MCF 10A (cell line): ENCODE measurements around the gene STK32B. TPM values are rescaled to one million over a fixed set of nuclear protein-coding genes. Genes with fewer than 3 reads are reported as not detected.

ENCODE experiments used
- BruUV-seq: library from RNA; stranded (reverse); fragments of 400-500 nt; replicated peaks from 2 replicates; lab custom pipeline; 2021; lab: Mats Ljungman, UMichigan
- CTCF ChIA-PET: fragments of 300-600 bp; sonication (Branson Sonifier 250); formaldehyde crosslinking; extraction: SDS; loops from one replicate; lab custom pipeline; 2021; ENCODE audit warnings: antibody characterized with exemption, inconsistent platforms; lab: Yijun Ruan, JAX
- POLR2A ChIA-PET: fragments of 300-600, 350-650 bp; sonication (Branson Sonifier 250); formaldehyde crosslinking; extraction: SDS; loops from one replicate; lab custom pipeline; 2020; ENCODE audit warnings: antibody characterized with exemption, inconsistent platforms; lab: Yijun Ruan, JAX
- DNase-seq: peaks from one replicate; pipeline ENCODE4 v3.0.0-alpha.2; 2018; ENCODE audit not compliant: unreplicated experiment
- H3K27ac Mint-ChIP-seq: one replicate; pipeline ENCODE4 v1.8.0; 2022; ENCODE audit warnings: mild to moderate bottlenecking, low read depth, mixed read lengths; ENCODE audit not compliant: unreplicated experiment
- H3K27me3 Mint-ChIP-seq: one replicate; pipeline ENCODE4 v1.8.0; 2022; ENCODE audit warnings: mixed read lengths; ENCODE audit not compliant: insufficient read depth, unreplicated experiment
- H3K36me3 Mint-ChIP-seq: one replicate; pipeline ENCODE4 v1.8.0; 2022; ENCODE audit warnings: mild to moderate bottlenecking, moderate library complexity, mixed read lengths; ENCODE audit not compliant: insufficient read depth, unreplicated experiment
- H3K4me1 Mint-ChIP-seq: one replicate; pipeline ENCODE4 v1.8.0; 2022; ENCODE audit warnings: mixed read lengths; ENCODE audit not compliant: insufficient read depth, unreplicated experiment
- H3K4me3 Mint-ChIP-seq: one replicate; pipeline ENCODE4 v1.8.0; 2022; ENCODE audit warnings: mild to moderate bottlenecking, moderate library complexity, mixed read lengths; ENCODE audit not compliant: unreplicated experiment
- H3K9me3 Mint-ChIP-seq: one replicate; pipeline ENCODE4 v1.8.0; 2022; ENCODE audit warnings: mixed read lengths; ENCODE audit not compliant: unreplicated experiment
- intact Hi-C: fragments of 100-400 bp; cut with micrococcal nuclease; formaldehyde crosslinking; loops from 2 replicates; pipeline ENCODE4 v1.14.1; 2022
- total RNA-seq: library from RNA; stranded (reverse); gene quantifications from 2 replicates; pipeline ENCODE4 v1.2.3, GENCODE V29; 2022
- TF ChIP-seq, protein P1 (sequence below): fragments of 200-600 bp; IDR thresholded peaks from one replicate; pipeline ENCODE4 v1.8.0; 2022; ENCODE audit warnings: antibody characterized with exemption, mild to moderate bottlenecking; ENCODE audit not compliant: unreplicated experiment

Gene STK32B
- total RNA-seq, 1 experiment from 2014 or later, result not detected

DNA sequence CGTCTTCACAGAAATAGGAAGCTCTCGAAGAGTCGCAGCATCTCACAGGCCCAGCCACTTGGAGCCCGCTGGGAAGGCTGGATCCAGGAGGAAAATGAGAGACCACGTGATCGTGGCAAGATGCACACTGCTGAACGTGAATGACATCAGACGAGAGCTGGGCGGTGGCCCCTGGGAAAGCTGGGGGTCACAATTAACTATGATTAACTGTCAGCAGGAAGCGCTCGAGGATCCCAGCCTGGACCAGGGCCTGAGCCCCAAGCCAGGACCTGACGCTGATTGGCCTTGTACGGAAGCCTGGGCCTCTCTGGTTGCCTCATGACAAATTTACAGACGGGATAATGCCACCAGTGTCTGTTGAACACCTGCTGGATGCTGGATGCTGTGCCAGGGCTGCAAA lies 335.6 kb downstream of the STK32B start:
- peaks cover 13% of the 10 kb centered on the region for H3K9me3 Mint-ChIP-seq
- no peak overlapping the region for H3K4me3 Mint-ChIP-seq
- H3K4me1 Mint-ChIP-seq, result no peaks in the 10 kb centered on the region
- BruUV-seq, result no TSS peak
- POLR2A ChIA-PET, result no interaction called here
- intact Hi-C loops, result no loop called here
- TF ChIP-seq, protein P1, sequence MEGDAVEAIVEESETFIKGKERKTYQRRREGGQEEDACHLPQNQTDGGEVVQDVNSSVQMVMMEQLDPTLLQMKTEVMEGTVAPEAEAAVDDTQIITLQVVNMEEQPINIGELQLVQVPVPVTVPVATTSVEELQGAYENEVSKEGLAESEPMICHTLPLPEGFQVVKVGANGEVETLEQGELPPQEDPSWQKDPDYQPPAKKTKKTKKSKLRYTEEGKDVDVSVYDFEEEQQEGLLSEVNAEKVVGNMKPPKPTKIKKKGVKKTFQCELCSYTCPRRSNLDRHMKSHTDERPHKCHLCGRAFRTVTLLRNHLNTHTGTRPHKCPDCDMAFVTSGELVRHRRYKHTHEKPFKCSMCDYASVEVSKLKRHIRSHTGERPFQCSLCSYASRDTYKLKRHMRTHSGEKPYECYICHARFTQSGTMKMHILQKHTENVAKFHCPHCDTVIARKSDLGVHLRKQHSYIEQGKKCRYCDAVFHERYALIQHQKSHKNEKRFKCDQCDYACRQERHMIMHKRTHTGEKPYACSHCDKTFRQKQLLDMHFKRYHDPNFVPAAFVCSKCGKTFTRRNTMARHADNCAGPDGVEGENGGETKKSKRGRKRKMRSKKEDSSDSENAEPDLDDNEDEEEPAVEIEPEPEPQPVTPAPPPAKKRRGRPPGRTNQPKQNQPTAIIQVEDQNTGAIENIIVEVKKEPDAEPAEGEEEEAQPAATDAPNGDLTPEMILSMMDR, result no peak
- H3K27me3 Mint-ChIP-seq, result no peaks in the 10 kb centered on the region
- no peak for DNase-seq
- CTCF ChIA-PET, result interaction anchor here (0.6 to 1.6 kb wide), 2 partner anchors 13 to 250 kb away, joined by 3 to 6 read pairs; no protein-coding TSS in a partner anchor
- H3K36me3 Mint-ChIP-seq, result no peaks in the 10 kb centered on the region
- no peak overlapping the region for H3K27ac Mint-ChIP-seq

GRCh38 chr4:5387457-5387856 lies 336.2 kb downstream of the STK32B start:
- CTCF ChIA-PET, result interaction anchor here (0.6 kb wide), 2 partner anchors 250 to 335 kb away, joined by 3 to 6 read pairs; no protein-coding TSS in a partner anchor
- POLR2A ChIA-PET, result no interaction called here
- no TSS peak for BruUV-seq
- Mint-ChIP-seq H3K4me3 (no peak overlapping the region), H3K9me3 (peaks cover 13% of the 10 kb centered on the region), H3K36me3 (no peaks in the 10 kb centered on the region), H3K27me3 (no peaks in the 10 kb centered on the region), H3K4me1 (no peaks in the 10 kb centered on the region), H3K27ac (no peak overlapping the region)
- intact Hi-C loops, result no loop called here
- DNase-seq, result no peak
- TF ChIP-seq, protein P1, result no peak

DNA sequence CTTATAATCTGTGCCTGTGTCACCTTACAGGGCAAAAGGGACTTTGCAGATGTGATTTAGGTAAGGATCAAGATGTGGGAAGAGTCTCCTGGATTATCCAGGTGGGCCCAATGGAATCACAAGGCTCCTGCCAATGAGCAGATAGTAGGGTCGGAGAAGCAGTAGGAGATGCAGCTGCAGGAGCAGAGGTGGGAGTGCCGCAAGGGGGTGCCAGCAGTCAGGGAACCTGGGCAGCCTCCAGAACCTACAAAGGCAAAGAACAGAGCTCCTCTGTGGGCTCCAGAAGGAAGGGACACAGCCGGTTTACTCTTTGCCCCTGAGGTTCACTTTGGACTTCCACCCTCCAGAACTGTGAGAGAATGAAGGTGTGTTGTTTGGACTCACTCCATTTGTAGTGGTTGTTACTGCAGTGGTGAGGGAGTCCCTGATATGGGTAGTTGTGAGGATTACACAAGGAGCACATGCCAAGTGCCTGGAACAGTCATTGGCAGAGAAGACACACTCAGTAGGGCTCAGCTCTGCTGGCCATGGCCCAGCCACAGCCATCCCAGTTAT lies 338.6 kb downstream of the STK32B start:
- BruUV-seq, result no TSS peak
- DNase-seq, result no peak
- ChIA-PET POLR2A (no interaction called here), CTCF (interaction anchor here (0.6 to 1.4 kb wide), 2 partner anchors 69 to 1274 kb away, joined by 3 read pairs; no protein-coding TSS in a partner anchor)
- peaks cover 20% of the 10 kb centered on the region for H3K9me3 Mint-ChIP-seq
- H3K4me3 Mint-ChIP-seq, result no peak overlapping the region
- no peaks in the 10 kb centered on the region for H3K4me1 Mint-ChIP-seq
- TF ChIP-seq, protein P1, result no peak
- no peaks in the 10 kb centered on the region for H3K36me3 Mint-ChIP-seq
- no peak overlapping the region for H3K27ac Mint-ChIP-seq
- no peaks in the 10 kb centered on the region for H3K27me3 Mint-ChIP-seq
- intact Hi-C loops, result loop anchor here (10.0 kb wide), 1 partner anchor 335 kb away; the partner anchor contains the start of gene STK32B

GRCh38 chr4:5391492-5391891 lies 340.2 kb downstream of the STK32B start:
- POLR2A ChIA-PET, result no interaction called here
- Mint-ChIP-seq H3K27me3 (no peaks in the 10 kb centered on the region), H3K4me3 (no peak overlapping the region), H3K36me3 (no peaks in the 10 kb centered on the region), H3K4me1 (no peaks in the 10 kb centered on the region), H3K9me3 (peaks cover 19% of the 10 kb centered on the region), H3K27ac (no peak overlapping the region)
- TF ChIP-seq, protein P1, result no peak
- CTCF ChIA-PET, result no interaction called here
- BruUV-seq, result no TSS peak
- no peak for DNase-seq
- intact Hi-C loops, result loop anchor here (10.0 kb wide), 1 partner anchor 337 kb away; the partner anchor contains the start of gene STK32B
